ENCODE measurements around the gene GFAP. TPM values are rescaled to one million over a fixed set of nuclear protein-coding genes. Genes with fewer than 3 reads are reported as not detected.

GFAP gene
- total RNA-seq, 2 experiments from 2014 or later: not detected

- CTCF ChIA-PET: interaction anchor here (1.0 to 10.5 kb wide), 4 partner anchors 11 to 237 kb away, joined by 3 to 147 read pairs (median 4); no protein-coding TSS in a partner anchor
- no peaks in the 10 kb centered on the region for H3K9me3 Mint-ChIP-seq
- peaks cover 37% of the 10 kb centered on the region for H3K36me3 Mint-ChIP-seq (ENCODE audit: low read depth)
- no peaks in the 10 kb centered on the region for H3K4me1 Mint-ChIP-seq (ENCODE audit: low read depth)
- H3K27ac Mint-ChIP-seq: no peak overlapping the region
- no peak for DNase-seq
- intact Hi-C loops (cut with micrococcal nuclease): loop anchor here (10.0 kb wide), 1 partner anchor 328 kb away; no protein-coding TSS in a partner anchor
- H3K27me3 Mint-ChIP-seq (ENCODE audit: low read depth): no peaks in the 10 kb centered on the region
- H3K4me3 Mint-ChIP-seq: no peak overlapping the region
Observed at GRCh38 chr17:44862278-44862914, 52.9 kb downstream of the GFAP start.

- CTCF ChIA-PET: no interaction called here
- Mint-ChIP-seq H3K9me3 (no peaks in the 10 kb centered on the region), H3K4me1 (ENCODE audit: low read depth) (no peaks in the 10 kb centered on the region), H3K27ac (no peak overlapping the region), H3K27me3 (ENCODE audit: low read depth) (no peaks in the 10 kb centered on the region), H3K36me3 (ENCODE audit: low read depth) (peaks cover 50% of the 10 kb centered on the region), H3K4me3 (no peak overlapping the region)
- intact Hi-C loops (cut with micrococcal nuclease): loop anchor here (10.0 kb wide), 1 partner anchor 325 kb away; no protein-coding TSS in a partner anchor
- DNase-seq: no peak
Observed at GRCh38 chr17:44859701-44860100, 55.6 kb downstream of the GFAP start.

- intact Hi-C loops (cut with micrococcal nuclease): no loop called here
- no peaks in the 10 kb centered on the region for H3K27me3 Mint-ChIP-seq (ENCODE audit: low read depth)
- no peak for DNase-seq
- H3K4me3 Mint-ChIP-seq: no peak overlapping the region
- no peak overlapping the region for H3K27ac Mint-ChIP-seq
- H3K36me3 Mint-ChIP-seq (ENCODE audit: low read depth): peaks cover 47% of the 10 kb centered on the region
- H3K9me3 Mint-ChIP-seq: no peaks in the 10 kb centered on the region
- CTCF ChIA-PET: interaction anchor here (1.0 kb wide), 1 partner anchor 27 kb away, joined by 3 read pairs; no protein-coding TSS in a partner anchor
- no peaks in the 10 kb centered on the region for H3K4me1 Mint-ChIP-seq (ENCODE audit: low read depth)
Observed at GRCh38 chr17:44854192-44854591, 61.1 kb downstream of the GFAP start.

Small RNA genes within 50 kb of the gene (microRNA-seq; reads per million reads assigned to microRNA genes)
- 4.4 reads per million for gene MIR6783 (ENCODE audit: borderline microRNAs expressed, borderline replicate concordance)

Other genes with a start within 250 kb of the GFAP start
- 10 to 100 TPM; 29.1 to 31.8 TPM for gene CCDC43, start 225.7 kb downstream of the GFAP start, total RNA-seq
- gene DBF4B, start 206.8 kb downstream of the GFAP start, total RNA-seq: 10 to 100 TPM; 28.5 to 29.5 TPM
- gene ADAM11, start 156.5 kb downstream of the GFAP start, total RNA-seq: under 1 TPM; 0.17 to 0.57 TPM
- 1 to 10 TPM; 2.5 TPM for gene GJC1, start 85.2 kb downstream of the GFAP start, total RNA-seq
- gene HIGD1B, start 67.6 kb downstream of the GFAP start, total RNA-seq: not detected
- gene EFTUD2, start 16.1 kb downstream of the GFAP start, total RNA-seq: 100 to 1,000 TPM; 170 to 176 TPM
- gene KIF18B, start 32.3 kb upstream of the GFAP start, total RNA-seq: 10 to 100 TPM; 54.9 to 55.4 TPM
- gene C1QL1, start 52.8 kb upstream of the GFAP start, total RNA-seq: under 1 TPM; 0.36 to 0.40 TPM
- gene DCAKD, start 136.1 kb upstream of the GFAP start, total RNA-seq: 10 to 100 TPM; 38.1 to 38.9 TPM
- 100 to 1,000 TPM; 234 to 235 TPM for gene NMT1, start 145.8 kb upstream of the GFAP start, total RNA-seq
- gene PLCD3, start 217.0 kb upstream of the GFAP start, total RNA-seq: 1 to 10 TPM; 2.4 TPM
- gene ACBD4, start 220.2 kb upstream of the GFAP start, total RNA-seq: 10 to 100 TPM; 12.3 to 12.7 TPM
- gene HEXIM1, start 233.0 kb upstream of the GFAP start, total RNA-seq: 10 to 100 TPM; 24.3 to 24.7 TPM
- 1 to 10 TPM; 3.5 TPM for gene HEXIM2, start 246.4 kb upstream of the GFAP start, total RNA-seq